Upper lobe of left lung (tissue), 6 donors: ENCODE results near the gene BGN. TPM values are rescaled to one million over a fixed set of nuclear protein-coding genes. Genes with fewer than 3 reads are reported as not detected.

Experiments
- ATAC-seq, 2 donors: fragments of 200-7000 bp; cut with Tn5 transposase; one replicate each; pipeline ENCODE4 v1.9.1; 2022; ENCODE audit warnings: mild to moderate bottlenecking in 2 of 2, moderate library complexity in 2 of 2; ENCODE audit not compliant: low FRiP score in 2 of 2
- DNase-seq, 2 donors: peaks; one replicate each; pipeline ENCODE4 v3.0.0-alpha.2; 2019 to 2020
- H3K27ac ChIP-seq, 4 donors: fragments of 200-600 bp; sonication (generic); one replicate each; pipeline ENCODE4 v1.5.1; 2016 to 2019
- H3K27me3 ChIP-seq, 4 donors: fragments of 200-600 bp; sonication (generic); one replicate each; pipeline ENCODE4 v1.5.1; 2017 to 2019
- H3K36me3 ChIP-seq, 4 donors: fragments of 200-600 bp; sonication (generic); one replicate each; pipeline ENCODE4 v1.5.1; 2016 to 2019
- H3K4me1 ChIP-seq, 4 donors: fragments of 200-600 bp; sonication (generic); one replicate each; pipeline ENCODE4 v1.5.1; 2018 to 2019
- H3K4me3 ChIP-seq, 4 donors: fragments of 200-600 bp; sonication (generic); one replicate each; pipeline ENCODE4 v1.5.1; 2017 to 2019; ENCODE audit warnings: mild to moderate bottlenecking in 2 of 4, moderate library complexity in 1 of 4
- H3K9me3 ChIP-seq, 4 donors: fragments of 200-600 bp; sonication (generic); one replicate each; pipeline ENCODE4 v1.5.1; 2018 to 2019
- CTCF ChIP-seq, 6 experiments: fragments of 450-650 bp in 4 of 6; fragments of 200-600 bp in 2 of 6; sonication (generic) in 2 of 6; IDR thresholded peaks; one replicate each; pipeline ENCODE4 v1.5.1; 2016 to 2019; ENCODE audit warnings: antibody characterized with exemption in 6 of 6
- EP300 ChIP-seq, 4 donors: sonication (generic); formaldehyde crosslinking; IDR thresholded peaks; one replicate each; pipeline ENCODE4 v1.5.1; 2017; ENCODE audit warnings: antibody characterized with exemption in 4 of 4, control low read depth in 2 of 4
- POLR2A ChIP-seq, 4 donors: fragments of 450-650 bp; IDR thresholded peaks; one replicate each; pipeline ENCODE4 v1.5.1; 2016 to 2017; ENCODE audit warnings: antibody characterized with exemption in 4 of 4, mild to moderate bottlenecking in 2 of 4
- POLR2AphosphoS5 ChIP-seq, 2 donors: sonication (generic); formaldehyde crosslinking; IDR thresholded peaks; one replicate each; pipeline ENCODE4 v1.5.1; 2017; ENCODE audit warnings: antibody characterized with exemption in 2 of 2
- WGBS, 2 donors: methylation state at CpG; one replicate each; pipeline ENCODE4 v1.1.5; 2017 to 2018; 5-methylcytosine and 5-hydroxymethylcytosine counted together
- total RNA-seq, 6 donors: library from RNA; depleted of rRNA in 4 of 6; stranded (reverse); fragments of >200 nt in 4 of 6; gene quantifications; one replicate each; pipeline versions ENCODE4 v1.1.0 to v1.2.1, GENCODE V29; 2016 to 2021
- donor health status: DM: no; HTN: no; CAD: no; lungs with moderate emphysema.
- donor health status: DM: no; HTN: yes; CAD: no; lungs with severe emphysema.

BGN gene
- total RNA-seq, 6 donors from 2014 or later, result 13.0 to 251 (median 86.3) TPM

DNA sequence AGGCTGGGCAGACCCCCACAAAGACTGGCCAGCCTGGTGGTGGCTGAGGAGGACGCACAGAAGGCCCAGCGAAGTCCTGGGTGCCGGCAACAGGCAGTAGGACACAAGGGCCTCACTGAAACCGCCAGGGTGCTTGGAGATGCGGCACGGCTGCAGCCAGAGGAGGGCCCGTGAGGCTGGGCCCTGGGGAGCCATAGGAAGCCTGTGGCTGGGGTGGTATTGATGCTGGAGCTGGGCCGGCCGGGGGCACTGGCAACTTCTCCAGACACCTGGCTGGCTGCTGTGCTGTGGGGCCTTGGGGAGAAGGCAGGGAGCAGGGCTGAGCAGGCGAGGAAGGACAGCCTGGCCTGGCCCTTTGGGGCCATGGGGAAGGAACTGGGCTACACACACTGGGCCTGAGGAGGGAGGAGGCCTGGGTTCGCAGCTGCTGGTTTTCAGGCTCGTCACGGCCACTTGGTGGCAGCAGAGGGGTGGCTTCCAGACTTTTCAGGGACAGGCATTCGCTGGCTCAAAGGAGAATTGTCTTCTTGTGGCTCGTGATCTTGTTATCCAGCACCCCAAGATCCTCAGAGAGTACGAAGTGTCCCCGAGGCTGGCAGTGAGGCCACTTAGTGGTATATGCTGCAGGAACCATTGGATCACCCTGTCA, 59.9 kb downstream of the BGN start:
- H3K9me3 ChIP-seq, result no peaks in the 10 kb centered on the region
- ATAC-seq (peak in 1 of 2 donors; percentile 73), DNase-seq (peak; percentile 33 to 47)

DNA sequence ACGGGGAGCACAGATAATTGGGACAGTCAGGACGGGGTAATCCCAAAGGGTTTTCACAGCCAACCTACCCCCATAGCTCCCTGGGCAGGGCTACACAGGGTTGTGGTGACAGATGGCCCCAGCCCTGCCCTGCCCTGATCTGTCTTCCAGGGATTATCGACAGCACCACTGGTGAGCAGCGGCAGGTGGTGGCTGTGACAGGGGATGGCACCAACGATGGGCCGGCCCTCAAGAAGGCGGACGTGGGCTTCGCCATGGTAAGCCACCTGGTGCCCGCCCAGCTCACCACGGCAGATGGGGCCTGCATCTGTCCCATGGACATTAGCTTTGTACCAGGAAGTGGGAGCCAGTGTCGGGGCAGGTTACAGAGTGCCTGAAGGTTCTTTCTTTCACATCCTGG, 62.0 kb downstream of the BGN start:
- Histone ChIP-seq H3K4me1 (no peaks in the 10 kb centered on the region), H3K27ac (no peak overlapping the region), H3K27me3 (peaks cover 0 to 3% (median 0%) of the 10 kb centered on the region in 4 donors), H3K4me3 (no peak overlapping the region), H3K9me3 (no peaks in the 10 kb centered on the region), H3K36me3 (no peaks in the 10 kb centered on the region)
- 88 to 93% methylated on average over 2 to 12 of the region's 12 CpGs for WGBS, 2 donors
- TF ChIP-seq POLR2AphosphoS5 (IDR thresholded peaks at IDR 0.05), result no peak
- no peak for TF ChIP-seq POLR2A (IDR thresholded peaks at IDR 0.05)
- TF ChIP-seq EP300 (IDR thresholded peaks at IDR 0.05), result no peak
- no peak for TF ChIP-seq CTCF (IDR thresholded peaks at IDR 0.05)
- ATAC-seq, result no peak
- DNase-seq, result peak in 1 of 2 donors; percentile 27

More for the DNA sequence above, 59.9 kb downstream of the BGN start:
- TF ChIP-seq CTCF (IDR thresholded peaks at IDR 0.05) (peak in 5 of 6 experiments; percentile 50 to 66 (median 55)), POLR2A (IDR thresholded peaks at IDR 0.05) (no peak), POLR2AphosphoS5 (IDR thresholded peaks at IDR 0.05) (no peak), EP300 (IDR thresholded peaks at IDR 0.05) (no peak)
- WGBS, 2 donors, result 55% methylated on average over 16 of the region's 17 CpGs; no CpG with 5 or more reads in 1 of the 2 donors
- no peak overlapping the region for H3K27ac ChIP-seq
- H3K4me3 ChIP-seq, result no peak overlapping the region
- H3K36me3 ChIP-seq, result no peaks in the 10 kb centered on the region
- H3K27me3 ChIP-seq, result peaks cover 0 to 3% (median 0%) of the 10 kb centered on the region in 4 donors
- H3K4me1 ChIP-seq, result no peaks in the 10 kb centered on the region

- DNase-seq (peak in 1 of 2 donors; percentile 17), ATAC-seq (no peak)
- H3K4me1 ChIP-seq, result no peaks in the 10 kb centered on the region
- H3K27me3 ChIP-seq, result peaks cover 0 to 3% (median 0%) of the 10 kb centered on the region in 4 donors
- H3K36me3 ChIP-seq, result no peaks in the 10 kb centered on the region
- no peak overlapping the region for H3K27ac ChIP-seq
- TF ChIP-seq CTCF (IDR thresholded peaks at IDR 0.05), result no peak
- no peak for TF ChIP-seq EP300 (IDR thresholded peaks at IDR 0.05)
- no peak for TF ChIP-seq POLR2AphosphoS5 (IDR thresholded peaks at IDR 0.05)
- no peak for TF ChIP-seq POLR2A (IDR thresholded peaks at IDR 0.05)
- H3K9me3 ChIP-seq, result no peaks in the 10 kb centered on the region
- H3K4me3 ChIP-seq, result no peak overlapping the region
- 74 to 89% methylated on average over 5 to 15 of the region's 19 CpGs for WGBS, 2 donors
These were observed 63.0 kb downstream of the BGN start for GRCh38 chrX:153557618-153558355.

Other genes starting within 250 kb of the BGN start
- not detected for gene PNMA6F, start 173.2 kb upstream of the BGN start, total RNA-seq
- 10 to 100 TPM in 2 of 6 donors, 1 to 10 TPM in 4; 5.9 to 13.8 (median 8.8) TPM for gene ZNF275, start 160.8 kb upstream of the BGN start, total RNA-seq
- gene PNMA6E, start 93.6 kb upstream of the BGN start, total RNA-seq, result under 1 TPM in 3 of 6 donors, not detected in 3; 0.09 to 0.44 (median 0.10) TPM
- gene ZFP92, start 83.5 kb upstream of the BGN start, total RNA-seq, result 1 to 10 TPM; 2.7 to 5.1 (median 3.7) TPM
- 1 to 10 TPM in 5 of 6 donors, under 1 TPM in 1; 0.97 to 7.3 (median 2.8) TPM for gene TREX2, start 48.9 kb upstream of the BGN start, total RNA-seq
- gene HAUS7, start 24.4 kb upstream of the BGN start, total RNA-seq, result 10 to 100 TPM in 5 of 6 donors, 1 to 10 TPM in 1; 3.7 to 61.8 (median 23.0) TPM
- gene ATP2B3, start 22.7 kb downstream of the BGN start, total RNA-seq, result under 1 TPM in 4 of 6 donors, not detected in 2; 0.10 to 0.55 (median 0.33) TPM
- gene CCNQ, start 104.2 kb downstream of the BGN start, total RNA-seq, result 10 to 100 TPM; 13.4 to 48.2 (median 24.6) TPM
- gene DUSP9, start 152.2 kb downstream of the BGN start, total RNA-seq, result under 1 TPM in 3 of 6 donors, not detected in 3; 0.14 to 0.44 (median 0.27) TPM
- gene PNCK, start 178.8 kb downstream of the BGN start, total RNA-seq, result 1 to 10 TPM in 1 of 6 donors, under 1 TPM in 1, not detected in 4; 0.47 to 5.2 TPM
- gene SLC6A8, start 192.9 kb downstream of the BGN start, total RNA-seq, result 1 to 10 TPM; 3.9 to 8.1 (median 6.1) TPM
- gene BCAP31, start 229.4 kb downstream of the BGN start, total RNA-seq, result 100 to 1,000 TPM; 110 to 236 (median 132) TPM
- 10 to 100 TPM in 5 of 6 donors, 1 to 10 TPM in 1; 9.8 to 28.1 (median 17.9) TPM for gene ABCD1, start 229.9 kb downstream of the BGN start, total RNA-seq